GM12878 (cell line): Measurements from ENCODE around the gene GRAMD1B. TPM values are rescaled to one million over a fixed set of nuclear protein-coding genes. Genes with fewer than 3 reads are reported as not detected.

Source experiments
- ATAC-seq: fragments of 200-7000 bp; cut with Tn5 transposase; 3 replicates; pipeline ENCODE4 v1.9.1; 2020; ENCODE audit warnings: mild to moderate bottlenecking, moderate library complexity
- BruUV-seq: library from RNA; stranded (reverse); fragments of 400-500 nt; replicated peaks from 2 replicates; lab custom pipeline; 2021; lab: Mats Ljungman, UMichigan
- CTCF ChIA-PET: fragments of 300-600 bp; sonication (Branson Sonifier 250); formaldehyde crosslinking; extraction: SDS; loops from one replicate; lab custom pipeline; 2021; ENCODE audit warnings: inconsistent platforms; lab: Yijun Ruan, JAX
- POLR2A ChIA-PET: fragments of 350-600 bp; formaldehyde crosslinking; extraction: SDS; loops from one replicate; lab custom pipeline; 2021; ENCODE audit warnings: inconsistent platforms; lab: Charles Lee
- RAD21 ChIA-PET: fragments of 300-600 bp; sonication (Branson Sonifier 250); formaldehyde crosslinking; loops from one replicate; lab custom pipeline; 2023; ENCODE audit warnings: antibody characterized with exemption; ENCODE audit not compliant: unreplicated experiment; lab: Charles Lee
- SMC1A ChIA-PET: fragments of 300-600 bp; sonication (Branson Sonifier 250); formaldehyde crosslinking; loops from one replicate; lab custom pipeline; 2023; ENCODE audit not compliant: unreplicated experiment, uncharacterized antibody; lab: Charles Lee
- DNase-seq: peaks from one replicate; pipeline ENCODE4 v3.0.0-alpha.2; 2011; ENCODE audit warnings: low read depth, low spot score
- FAIRE-seq: peaks from 3 replicates; lab custom pipeline; 2011; peaks lifted over from hg19 to GRCh38; lab: Jason Lieb, UNC
- H2AFZ ChIP-seq: 2 replicates; pipeline ENCODE4 v1.6.0; 2011; ENCODE audit warnings: low read depth, low read length, control low read depth; ENCODE audit not compliant: control insufficient read depth
- H3K27ac ChIP-seq: 2 replicates; pipeline ENCODE4 v1.5.1; 2011; ENCODE audit warnings: control low read depth; ENCODE audit not compliant: control insufficient read depth, insufficient read depth
- H3K27me3 ChIP-seq, 2 experiments: replicated peaks in 1 of 2; 2 replicates each; pipeline versions ENCODE4 v1.6.0 to v1.6.1; 2011; ENCODE audit warnings: low read length in 1 of 2; ENCODE audit not compliant: control insufficient read depth in 2 of 2, insufficient read depth in 2 of 2
- H3K36me3 ChIP-seq, 2 experiments: 2 replicates each; pipeline ENCODE4 v1.5.1; 2011; ENCODE audit warnings: low read length in 1 of 2; ENCODE audit not compliant: control insufficient read depth in 2 of 2, insufficient read depth in 2 of 2
- H3K4me1 ChIP-seq: 2 replicates; pipeline ENCODE4 v1.6.1; 2011; ENCODE audit warnings: mild to moderate bottlenecking, low read length, moderate library complexity, mixed read lengths; ENCODE audit not compliant: control insufficient read depth, insufficient read depth
- H3K4me2 ChIP-seq: 2 replicates; pipeline ENCODE4 v1.6.0; 2011; ENCODE audit warnings: control low read depth; ENCODE audit not compliant: control insufficient read depth, insufficient read depth
- H3K4me3 ChIP-seq: fragments of 200-600 bp; sonication (generic); 2 replicates; pipeline ENCODE4 v1.5.1; 2016
- H3K79me2 ChIP-seq: 2 replicates; pipeline ENCODE4 v1.6.0; 2011; ENCODE audit warnings: low read length; ENCODE audit not compliant: control insufficient read depth, insufficient read depth
- H3K9ac ChIP-seq: 2 replicates; pipeline ENCODE4 v1.8.0; 2011; ENCODE audit warnings: low read length, control low read depth, mixed read lengths; ENCODE audit not compliant: control insufficient read depth, insufficient read depth
- H3K9me3 ChIP-seq: replicated peaks from 3 replicates; pipeline ENCODE4 v1.5.1; 2011; ENCODE audit warnings: mild to moderate bottlenecking, low read length; ENCODE audit not compliant: control insufficient read depth, insufficient read depth
- H4K20me1 ChIP-seq: 2 replicates; pipeline ENCODE4 v1.6.0; 2011; ENCODE audit not compliant: control insufficient read depth, insufficient read depth
- ASH2L ChIP-seq: fragments of 300-600, 200-600 bp; sonication (generic); IDR thresholded peaks from 2 replicates; pipeline ENCODE4 v1.6.1; 2017; ENCODE audit warnings: low read depth, mild to moderate bottlenecking, borderline replicate concordance
- CBX5 ChIP-seq: sonication (generic); IDR thresholded peaks from 2 replicates; pipeline ENCODE4 v1.6.1; 2016; ENCODE audit warnings: low read depth, moderate library complexity, mild to moderate bottlenecking, inconsistent platforms
- CREM ChIP-seq: IDR thresholded peaks from 2 replicates; pipeline ENCODE4 v1.6.1; 2014; ENCODE audit warnings: antibody characterized with exemption, low read depth
- HDAC6 ChIP-seq: fragments of 200-600 bp; sonication (generic); IDR thresholded peaks from one replicate; pipeline ENCODE4 v1.8.0; 2017; ENCODE audit warnings: antibody characterized with exemption; ENCODE audit not compliant: unreplicated experiment
- IKZF1 ChIP-seq: fragments of 450-650 bp; conservative IDR thresholded peaks from 2 replicates; pipeline ENCODE4 v1.6.1; 2017; ENCODE audit warnings: antibody characterized with exemption, mild to moderate bottlenecking
- IRF3 ChIP-seq: fragments of 450-650 bp; IDR thresholded peaks from 2 replicates; pipeline ENCODE4 v1.6.1; 2014; ENCODE audit warnings: mild to moderate bottlenecking
- JUNB ChIP-seq: IDR thresholded peaks from 2 replicates; pipeline ENCODE4 v1.6.1; 2016; ENCODE audit warnings: antibody characterized with exemption, mild to moderate bottlenecking
- LARP7 ChIP-seq: fragments of 450-650 bp; IDR thresholded peaks from 2 replicates; pipeline ENCODE4 v1.6.1; 2017; ENCODE audit warnings: mild to moderate bottlenecking
- RAD21 ChIP-seq: IDR thresholded peaks from 2 replicates; pipeline ENCODE4 v1.6.1; 2011; ENCODE audit warnings: mild to moderate bottlenecking, low read depth, low read length, moderate library complexity; ENCODE audit not compliant: insufficient read depth
- RB1 ChIP-seq: fragments of 450-650 bp; formaldehyde crosslinking; IDR thresholded peaks from 2 replicates; pipeline ENCODE4 v1.6.1; 2017; ENCODE audit warnings: mild to moderate bottlenecking, borderline replicate concordance
- RELA ChIP-seq: fragments of 450-650 bp; IDR thresholded peaks from 2 replicates; pipeline ENCODE4 v1.8.0; 2014; ENCODE audit warnings: borderline replicate concordance; ENCODE audit not compliant: partially characterized antibody
- RELB ChIP-seq: fragments of 450-650 bp; IDR thresholded peaks from 2 replicates; pipeline ENCODE4 v1.6.1; 2017; ENCODE audit warnings: low read depth, mild to moderate bottlenecking, moderate library complexity
- STAT1 ChIP-seq: fragments of 450-650 bp; conservative IDR thresholded peaks from 2 replicates; pipeline ENCODE4 v1.6.1; 2014; ENCODE audit warnings: antibody characterized with exemption, mild to moderate bottlenecking
- USF2 ChIP-seq: IDR thresholded peaks from 2 replicates; pipeline ENCODE4 v1.6.1; 2011; ENCODE audit warnings: low read depth, low read length, improper control_type of control experiment, borderline replicate concordance
- ZNF217 ChIP-seq: fragments of 450-650 bp; IDR thresholded peaks from 2 replicates; pipeline ENCODE4 v1.6.1; 2017; ENCODE audit warnings: antibody characterized with exemption, mild to moderate bottlenecking
- ZNF687 ChIP-seq: fragments of 450-650 bp; IDR thresholded peaks from 2 replicates; pipeline ENCODE4 v1.6.1; 2017; ENCODE audit warnings: mild to moderate bottlenecking, moderate library complexity
- WGBS: methylation state at CpG from one replicate; pipeline ENCODE4 v1.1.6; 2016; ENCODE audit warnings: low lambda C conversion rate; ENCODE audit not compliant: insufficient replicate concordance, insufficient coverage; ENCODE audit errors: missing lambda C conversion rate; 5-methylcytosine and 5-hydroxymethylcytosine counted together
- in situ Hi-C: fragments of 300-500 bp; cut with MboI; formaldehyde crosslinking; loops from 9 replicates; pipeline ENCODE4 v1.14.3; 2018; ENCODE audit warnings: mixed read lengths
- intact Hi-C: fragments of 100-400 bp; cut with micrococcal nuclease; formaldehyde crosslinking; loops from one replicate; pipeline ENCODE4 v1.14.2; 2022; ENCODE audit not compliant: unreplicated experiment
- polyA plus RNA-seq, 11 experiments: library from polyadenylated mRNA; depleted of rRNA in 4 of 11; unstranded in 6 of 11; stranded (reverse) in 5 of 11; fragments of >200 nt; fragmentation: Nextera tagmentation in 4 of 11; fragmentation: Illumina TruSeq in 1 of 11; extraction: Ambion mirVana in 4 of 11; extraction: Trizol in 1 of 11; gene quantifications; 1 replicate in 1 of 11; 2 replicates in 10 of 11; pipeline versions ENCODE4 v1.2.1 to v1.2.3, GENCODE V29; 2011 to 2016; ENCODE audit warnings: inconsistent platforms in 2 of 11, missing spikeins in 2 of 11, low read depth in 1 of 11
- total RNA-seq, 4 experiments: library from RNA; depleted of rRNA in 3 of 4; stranded (reverse); fragments of >200 nt in 3 of 4; fragmentation: Illumina TruSeq in 1 of 4; extraction: Trizol in 1 of 4; gene quantifications; 2 replicates each; pipeline versions ENCODE4 v1.2.1 to v1.2.3, GENCODE V29; 2013 to 2021

Gene GRAMD1B
- total and polyA plus RNA-seq, 10 of the 15 experiments (the other 5 are each of a cell fraction or from before 2014, with no cell fraction given), result 1.9 to 49.1 (median 26.9) TPM

- Histone ChIP-seq H4K20me1 (no peaks in the 10 kb centered on the region), H3K79me2 (no peaks in the 10 kb centered on the region; the same call in 1 of the 2 replicates), H3K4me3 (no peak overlapping the region), H3K27ac (no peak overlapping the region), H3K36me3 (no peaks in the 10 kb centered on the region), H3K9me3 (no peaks in the 10 kb centered on the region), H3K4me1 (peaks cover 20% of the 10 kb centered on the region), H2AFZ (no peak overlapping the region), H3K27me3 (no peaks in the 10 kb centered on the region), H3K9ac (no peak overlapping the region), H3K4me2 (no peak overlapping the region)
- DNase-seq, result no peak
- BruUV-seq, result no TSS peak
- intact Hi-C loops, result no loop called here
- CTCF ChIA-PET, result interaction anchor here (0.9 to 13.8 kb wide), 4 partner anchors 22 to 64 kb away, joined by 3 to 349 read pairs (median 4); no protein-coding TSS in a partner anchor
- POLR2A ChIA-PET, result interaction anchor here (0.6 kb wide), 1 partner anchor 9 kb away, joined by 3 read pairs; no protein-coding TSS in a partner anchor
- in situ Hi-C loops, result no loop called here
- no peak for FAIRE-seq
- no peak for ATAC-seq
- SMC1A ChIA-PET, result interaction anchor here (0.7 to 1.6 kb wide), 5 partner anchors 12 to 838 kb away, joined by 3 read pairs; no protein-coding TSS in a partner anchor
- 37% methylated on average over 6 of the region's 6 CpGs for WGBS
- RAD21 ChIA-PET, result interaction anchor here (1.2 kb wide), 1 partner anchor 71 kb away, joined by 3 read pairs; no protein-coding TSS in a partner anchor
- TF ChIP-seq STAT1 (no peak), LARP7 (no peak), RELA (no peak), RELB (no peak), HDAC6 (no peak), USF2 (no peak), RAD21 (no peak), IRF3 (no peak), RB1 (no peak), CREM (no peak), ZNF687 (no peak), JUNB (no peak), CBX5 (no peak), ASH2L (no peak), IKZF1 (no peak), ZNF217 (no peak)
Observed at GRCh38 chr11:123413636-123414035, 16.4 kb upstream of the GRAMD1B start.
